Hepatocyte (in vitro differentiated cells): Measurements from ENCODE around the gene LSG1.

ENCODE experiments used
- CTCF ChIP-seq: fragments of 200-600 bp; sonication (generic); IDR thresholded peaks from 2 replicates; pipeline ENCODE4 v1.5.1; 2016; ENCODE audit warnings: antibody characterized with exemption, mild to moderate bottlenecking; ENCODE audit not compliant: poor library complexity
- EZH2 ChIP-seq: fragments of 200-600 bp; sonication (generic); IDR thresholded peaks from 2 replicates; pipeline ENCODE4 v1.6.1; 2016; ENCODE audit warnings: antibody characterized with exemption, mild to moderate bottlenecking, borderline replicate concordance
- EZH2phosphoT487 ChIP-seq: fragments of 200-600 bp; sonication (generic); IDR thresholded peaks from one replicate; pipeline ENCODE4 v1.6.1; 2018; ENCODE audit warnings: antibody characterized with exemption, mild to moderate bottlenecking, low read depth, moderate library complexity; ENCODE audit not compliant: unreplicated experiment, severe bottlenecking

GRCh38 chr3:194658477-194659242, 13.3 kb downstream of the LSG1 start:
- TF ChIP-seq CTCF (no peak), EZH2phosphoT487 (no peak), EZH2 (no peak)
